ENCODE results near the gene EXT2.

Gene EXT2

DNA sequence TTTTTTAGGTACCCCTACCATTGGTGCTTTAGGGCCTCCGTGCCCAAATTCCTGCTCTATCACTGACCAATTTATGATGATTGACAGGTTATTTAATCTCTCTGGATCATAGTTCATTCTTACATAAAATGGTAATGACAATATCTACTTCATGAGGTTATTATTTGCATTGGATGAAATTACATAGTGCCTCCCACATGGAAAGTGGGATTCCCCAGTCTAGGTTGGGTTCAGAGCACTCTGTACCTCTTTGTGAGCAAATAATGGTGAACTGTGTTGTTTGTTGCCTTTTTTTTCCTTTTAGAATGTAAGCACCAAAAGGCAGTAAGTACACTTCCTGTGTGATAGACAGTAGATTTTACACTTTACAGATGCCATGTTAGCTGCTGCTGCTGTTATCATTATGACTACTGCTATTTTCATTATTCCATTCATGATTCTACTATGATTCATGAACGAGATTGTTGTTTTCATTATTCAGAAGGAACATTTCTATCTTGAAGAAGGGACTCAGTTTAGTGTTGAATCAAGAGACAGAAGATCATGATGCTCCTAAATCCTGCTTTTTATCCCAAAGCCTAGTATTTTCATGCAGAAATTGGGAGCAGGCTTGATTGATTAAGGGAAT is 113.6 kb downstream of the EXT2 start:
- TF ChIP-seq, protein P1, sequence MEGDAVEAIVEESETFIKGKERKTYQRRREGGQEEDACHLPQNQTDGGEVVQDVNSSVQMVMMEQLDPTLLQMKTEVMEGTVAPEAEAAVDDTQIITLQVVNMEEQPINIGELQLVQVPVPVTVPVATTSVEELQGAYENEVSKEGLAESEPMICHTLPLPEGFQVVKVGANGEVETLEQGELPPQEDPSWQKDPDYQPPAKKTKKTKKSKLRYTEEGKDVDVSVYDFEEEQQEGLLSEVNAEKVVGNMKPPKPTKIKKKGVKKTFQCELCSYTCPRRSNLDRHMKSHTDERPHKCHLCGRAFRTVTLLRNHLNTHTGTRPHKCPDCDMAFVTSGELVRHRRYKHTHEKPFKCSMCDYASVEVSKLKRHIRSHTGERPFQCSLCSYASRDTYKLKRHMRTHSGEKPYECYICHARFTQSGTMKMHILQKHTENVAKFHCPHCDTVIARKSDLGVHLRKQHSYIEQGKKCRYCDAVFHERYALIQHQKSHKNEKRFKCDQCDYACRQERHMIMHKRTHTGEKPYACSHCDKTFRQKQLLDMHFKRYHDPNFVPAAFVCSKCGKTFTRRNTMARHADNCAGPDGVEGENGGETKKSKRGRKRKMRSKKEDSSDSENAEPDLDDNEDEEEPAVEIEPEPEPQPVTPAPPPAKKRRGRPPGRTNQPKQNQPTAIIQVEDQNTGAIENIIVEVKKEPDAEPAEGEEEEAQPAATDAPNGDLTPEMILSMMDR (IDR thresholded peaks at IDR 0.05; ENCODE audit: low read depth, low read length), result no peak
- no peak overlapping the region for H3K4me3 ChIP-seq (ENCODE audit: low read depth, low read length)

DNA sequence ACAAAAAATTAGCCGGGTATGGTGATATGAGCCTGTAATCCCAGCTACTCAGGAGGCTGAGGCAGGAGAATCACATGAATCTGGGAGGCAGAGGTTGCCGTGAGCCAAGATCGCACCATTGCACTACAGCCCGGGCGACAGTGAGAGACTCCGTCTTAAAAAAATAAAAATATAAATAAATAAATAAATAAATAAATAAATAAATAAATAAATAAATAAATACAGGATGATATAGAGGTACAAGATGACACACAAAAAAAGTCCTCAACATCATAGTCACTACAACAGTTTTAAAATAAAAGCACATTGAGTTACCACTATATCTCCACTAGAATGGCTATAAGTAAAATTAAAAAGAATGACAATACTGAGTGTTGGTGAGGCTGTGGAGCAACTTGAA is 116.7 kb downstream of the EXT2 start:
- TF ChIP-seq, protein P1 (IDR thresholded peaks at IDR 0.05; ENCODE audit: low read depth, low read length), result no peak
- no peak overlapping the region for H3K4me3 ChIP-seq (ENCODE audit: low read depth, low read length)

DNA sequence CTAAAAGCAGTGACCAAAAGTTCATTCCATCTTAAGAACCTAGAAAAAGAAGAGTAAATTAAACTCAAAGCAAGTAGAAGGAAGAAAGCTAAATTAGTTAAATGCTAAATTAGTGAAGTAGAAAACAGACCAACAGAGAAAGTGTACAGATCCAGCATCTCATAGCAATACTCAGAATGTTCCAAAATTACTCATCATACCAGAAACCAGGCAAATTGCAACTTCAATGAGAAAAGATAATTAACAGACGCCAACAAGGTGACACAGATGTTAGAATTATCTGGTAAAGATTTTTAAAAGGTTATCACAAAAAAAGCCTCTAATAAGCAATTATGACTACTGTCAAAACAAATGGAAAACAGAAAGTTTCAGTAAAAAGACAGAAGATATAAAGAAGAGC is 117.7 kb downstream of the EXT2 start:
- TF ChIP-seq, protein P1 (IDR thresholded peaks at IDR 0.05; ENCODE audit: low read depth, low read length), result no peak

DNA sequence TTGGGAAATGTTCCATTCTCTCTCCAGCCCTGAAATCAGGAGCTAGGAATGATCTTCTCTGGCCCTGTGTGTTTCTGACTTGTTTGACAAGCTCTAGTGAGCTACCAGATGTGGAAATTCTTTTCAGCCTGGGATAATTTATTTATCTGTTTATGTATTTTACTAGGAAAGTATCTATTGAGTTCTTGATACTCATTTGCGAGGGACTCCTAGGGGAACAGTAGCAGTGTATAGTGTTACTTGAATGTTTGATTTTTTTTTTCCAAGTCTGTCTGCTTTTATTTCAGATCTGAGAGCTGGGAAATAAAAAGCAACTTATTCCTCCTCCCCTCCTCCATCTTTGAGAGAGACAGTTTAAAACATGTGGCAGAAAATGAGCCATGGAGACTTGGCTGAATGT is 122.0 kb downstream of the EXT2 start:
- TF ChIP-seq, protein P1 (IDR thresholded peaks at IDR 0.05; ENCODE audit: low read depth, low read length), result no peak
- no peak overlapping the region for H3K4me3 ChIP-seq (ENCODE audit: low read depth, low read length)

More for the DNA sequence above, 117.7 kb downstream of the EXT2 start:
- H3K4me3 ChIP-seq (ENCODE audit: low read depth, low read length), result no peak overlapping the region

DNA sequence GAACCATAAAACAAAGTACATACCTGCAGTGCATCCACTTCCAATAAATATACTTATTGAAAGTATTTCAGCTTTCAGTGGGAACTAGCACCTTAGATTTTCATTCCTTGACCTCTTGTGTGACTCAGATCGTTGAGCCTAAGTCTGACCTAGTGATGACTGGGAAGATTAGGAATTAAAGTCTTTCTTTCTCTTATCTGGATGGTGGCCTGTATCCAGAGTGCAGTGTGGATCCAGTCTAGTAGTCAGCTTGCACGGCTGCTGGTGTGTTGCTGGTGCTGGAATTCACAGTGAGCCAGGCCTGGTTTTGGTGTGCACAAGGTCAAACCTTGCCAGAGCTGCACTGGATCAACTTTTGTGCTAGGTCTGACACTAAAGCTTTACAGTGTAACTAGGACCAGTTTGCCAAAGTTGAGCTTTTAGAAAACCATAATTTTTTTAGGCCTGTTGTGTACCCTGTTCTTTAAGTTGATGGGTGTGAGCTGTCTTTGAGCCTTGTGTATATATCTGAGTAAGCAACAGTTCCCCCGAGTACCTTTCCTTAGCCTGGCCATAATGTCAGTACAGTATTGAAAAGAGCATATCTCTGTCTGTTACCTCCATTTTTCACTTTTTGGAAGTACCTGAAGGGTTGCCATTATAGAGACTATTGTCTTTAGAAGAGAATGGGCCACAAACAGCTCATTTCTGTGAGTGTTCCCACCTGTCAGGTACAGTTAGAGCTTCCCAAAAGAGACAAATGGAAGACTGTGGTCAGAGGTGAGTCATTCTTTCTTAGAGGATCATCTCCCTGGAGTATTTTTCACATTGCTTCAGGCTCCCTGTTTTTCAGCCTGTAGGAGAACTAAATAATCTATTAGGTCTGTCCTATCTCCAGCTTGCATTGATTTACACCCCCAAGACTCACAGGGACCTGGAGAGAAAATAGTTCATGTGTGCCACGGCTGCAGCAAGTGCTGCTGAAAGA is 124.6 kb downstream of the EXT2 start:
- TF ChIP-seq, protein P1 (IDR thresholded peaks at IDR 0.05; ENCODE audit: low read depth, low read length), result no peak
- H3K4me3 ChIP-seq (ENCODE audit: low read depth, low read length), result no peak overlapping the region

DNA sequence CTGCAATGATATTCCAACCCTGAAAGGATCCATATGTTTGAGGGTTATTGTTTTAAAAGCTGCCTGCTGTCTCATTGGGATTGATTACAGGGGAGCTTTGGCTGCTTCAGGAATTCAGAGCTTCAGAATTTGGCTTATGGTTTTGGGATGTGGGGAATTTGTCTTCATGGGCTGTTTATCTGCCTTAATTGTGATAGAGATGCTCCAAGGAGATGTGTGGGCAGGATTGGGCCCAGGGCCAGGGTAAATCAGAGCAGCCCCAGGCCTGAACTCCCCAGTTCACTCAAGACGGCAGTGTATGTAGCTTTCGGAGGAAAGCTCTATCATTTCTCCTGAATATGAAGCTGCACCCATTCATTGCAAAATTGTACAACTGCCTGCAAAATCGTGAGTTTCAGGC is 126.0 kb downstream of the EXT2 start:
- TF ChIP-seq, protein P1 (IDR thresholded peaks at IDR 0.05; ENCODE audit: low read depth, low read length), result no peak
- H3K4me3 ChIP-seq (ENCODE audit: low read depth, low read length), result no peak overlapping the region

DNA sequence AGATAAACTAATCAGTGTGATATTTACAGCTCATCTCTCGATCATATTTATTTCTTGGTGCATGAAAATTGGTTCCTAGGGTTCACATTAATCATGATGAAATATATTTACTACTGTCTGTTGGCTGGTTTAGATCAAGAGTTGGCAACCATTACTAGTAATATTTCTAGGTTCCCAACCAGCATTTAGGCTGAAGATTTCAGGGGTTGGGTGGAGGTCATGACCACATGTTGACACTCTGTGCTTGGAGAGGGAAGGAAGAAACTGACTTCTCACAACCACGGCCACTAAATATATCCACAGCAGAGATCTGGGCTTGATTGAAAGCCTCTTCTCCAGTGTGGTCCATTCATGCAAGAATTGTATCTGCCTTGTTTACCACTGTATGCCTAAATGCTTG is 126.5 kb downstream of the EXT2 start:
- TF ChIP-seq, protein P1 (IDR thresholded peaks at IDR 0.05; ENCODE audit: low read depth, low read length), result no peak
- H3K4me3 ChIP-seq (ENCODE audit: low read depth, low read length), result no peak overlapping the region
